ENCODE results near the gene FBXO17.
"Not testable (repeated sequence)": the region's sequence is repeated elsewhere in the genome, so short reads cannot be mapped to it uniquely, and the experiment has no call there.

FBXO17 gene

DNA sequence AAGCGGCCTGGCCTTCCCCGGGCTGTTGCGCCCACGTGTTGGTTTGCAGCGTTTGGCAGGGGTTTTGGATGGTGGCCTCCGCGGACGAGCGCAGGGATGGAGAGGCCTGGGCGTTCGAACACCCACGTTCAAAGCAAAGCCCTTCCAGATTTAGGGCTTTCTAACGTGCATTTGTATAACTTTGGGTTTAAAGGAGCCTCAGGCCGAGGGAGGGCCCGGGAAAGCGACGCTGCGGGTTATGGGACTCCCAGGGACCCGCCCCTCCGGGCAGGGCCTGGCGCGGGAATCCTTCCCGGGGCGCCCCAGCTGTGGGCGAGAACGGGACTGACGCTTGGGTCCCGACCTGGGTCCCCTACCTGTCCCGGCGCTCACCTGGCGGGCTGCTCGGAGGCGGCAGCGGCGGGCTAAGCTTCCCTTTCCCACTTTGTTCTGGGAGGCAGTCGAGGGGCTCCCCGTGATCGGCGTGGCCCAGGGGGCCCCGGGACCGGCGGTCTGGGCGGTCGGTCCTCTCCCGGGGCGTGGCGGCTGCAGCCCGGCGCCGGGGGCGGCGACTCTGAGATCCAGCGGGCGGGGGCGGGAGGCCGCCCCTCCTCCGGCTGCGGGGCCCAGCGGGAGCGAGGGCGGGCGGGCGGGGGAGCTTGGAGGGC is at the start of gene FBXO17:
TSS of gene FBXO17 (minus strand) at position 529 of the 647 bp plus-strand sequence. CDS start 25,423 bp downstream, outside the sequence.
- no peak for DNase-seq

- DNase-seq = no peak
Measured at GRCh38 chr19:39024875-39025641, 49.5 kb upstream of the FBXO17 start.

GRCh38 chr19:39021063-39021462 is 45.5 kb upstream of the FBXO17 start:
- DNase-seq = no peak

DNA sequence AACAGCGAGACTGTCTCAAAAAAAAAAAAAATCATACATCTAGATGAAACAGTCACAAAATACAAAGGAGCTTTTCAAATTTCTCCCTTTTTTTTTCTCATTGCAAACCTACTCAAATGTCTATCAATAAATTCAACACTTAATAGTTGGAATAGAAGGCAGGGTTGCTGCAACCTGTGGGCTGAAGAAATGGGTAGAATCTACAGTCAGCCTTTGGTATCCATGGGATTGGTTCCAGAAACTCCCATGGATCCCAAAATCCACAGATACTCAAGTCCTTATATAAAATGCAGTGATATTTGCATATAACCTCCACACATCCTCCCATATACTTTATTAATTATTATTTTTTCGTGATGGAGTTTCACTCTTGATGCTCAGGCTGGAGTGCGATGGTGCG is 42.1 kb upstream of the FBXO17 start:
- DNase-seq = no peak

- DNase-seq = no peak
Measured at GRCh38 chr19:39017026-39017425, 41.5 kb upstream of the FBXO17 start.

- no peak for DNase-seq
Measured at GRCh38 chr19:39014037-39014436, 38.5 kb upstream of the FBXO17 start.

DNA sequence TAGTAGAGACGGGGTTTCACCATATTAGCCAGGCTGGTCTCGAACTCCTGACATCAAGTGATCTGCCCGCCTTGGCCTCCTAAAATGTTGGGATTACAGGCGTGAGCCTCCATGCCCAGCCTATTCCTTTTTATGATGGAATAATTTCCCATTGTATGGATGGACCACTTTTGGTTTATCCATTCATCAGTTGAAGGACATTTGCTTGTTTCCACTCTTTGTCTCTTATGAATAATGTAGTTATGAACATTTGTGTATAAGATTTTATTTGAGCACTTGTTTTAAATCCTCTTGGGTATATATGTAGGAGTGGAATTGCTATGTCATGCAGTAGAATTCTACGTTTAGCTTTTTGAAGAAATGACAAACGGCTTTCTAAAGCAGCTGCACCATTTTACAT is 33.5 kb upstream of the FBXO17 start:
- no peak for DNase-seq

DNA sequence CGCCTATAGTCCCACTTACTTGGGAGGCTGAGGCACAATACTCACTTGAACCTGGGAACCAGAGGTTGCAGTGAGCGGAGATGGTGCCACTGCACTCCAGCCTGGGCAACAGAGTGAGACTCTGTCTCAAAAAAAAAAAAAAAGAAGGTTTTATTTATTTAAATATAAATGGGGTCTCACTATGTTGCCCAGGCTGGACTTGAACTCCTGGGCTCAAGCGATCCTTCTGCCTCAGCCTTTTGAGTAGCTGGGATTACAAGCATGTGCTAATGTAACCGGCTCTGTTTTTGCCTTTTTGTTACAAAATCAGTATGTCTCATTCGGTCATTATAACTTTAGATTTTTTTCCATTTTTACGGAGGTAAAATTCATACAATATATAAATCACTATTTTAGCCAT is 32.6 kb upstream of the FBXO17 start:
- no peak for DNase-seq

- DNase-seq = no peak
Measured at GRCh38 chr19:39007096-39007495, 31.6 kb upstream of the FBXO17 start.

DNA sequence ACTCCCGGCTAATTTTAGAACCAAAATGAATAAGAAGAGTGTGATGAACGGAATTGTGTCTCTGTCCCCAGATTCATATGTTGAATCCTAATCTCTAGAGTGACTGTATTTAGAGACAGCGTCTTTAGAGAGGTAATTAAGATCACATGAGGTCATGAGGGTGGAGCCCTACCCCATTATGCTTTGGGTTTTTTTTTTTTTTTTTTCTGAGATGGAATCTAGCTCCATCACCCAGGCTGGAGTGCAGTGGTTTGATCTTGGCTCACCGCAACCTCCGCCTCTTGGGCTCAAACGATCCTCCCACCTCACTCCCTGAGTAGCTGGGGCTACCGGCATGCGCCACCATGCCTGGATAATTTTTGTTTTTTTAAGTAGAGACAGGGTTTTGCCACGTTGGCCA is 28.9 kb upstream of the FBXO17 start:
- DNase-seq = no peak

- no peak for DNase-seq
Measured at GRCh38 chr19:39003796-39004195, 28.3 kb upstream of the FBXO17 start.

GRCh38 chr19:39003188-39003587 is 27.6 kb upstream of the FBXO17 start:
- DNase-seq = no peak

GRCh38 chr19:39001041-39001440 is 25.5 kb upstream of the FBXO17 start:
- DNase-seq = no peak

DNA sequence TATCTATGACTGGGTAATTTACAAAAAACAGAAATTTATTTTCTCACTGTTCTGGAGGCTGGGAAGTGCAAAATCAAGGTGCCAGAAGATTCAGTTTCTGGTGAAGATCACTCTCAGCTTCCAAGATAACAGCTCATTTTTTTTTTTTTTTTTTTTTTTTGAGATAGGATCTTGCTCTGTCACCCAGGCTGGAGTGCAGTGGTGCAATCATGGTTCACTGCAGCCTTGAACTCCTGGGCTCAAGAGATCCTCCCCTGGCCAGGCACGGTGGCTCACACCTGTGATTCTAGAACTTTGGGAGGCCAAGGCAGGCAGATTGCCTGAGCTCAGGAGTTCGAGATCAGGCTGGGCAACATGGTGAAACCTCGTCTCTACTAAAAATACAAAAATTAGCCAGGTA is 22.0 kb upstream of the FBXO17 start:
- not testable (repeated sequence) for DNase-seq

- DNase-seq = no peak
Measured at GRCh38 chr19:38993271-38993670, 17.7 kb upstream of the FBXO17 start.

GRCh38 chr19:38990949-38991697 is 15.6 kb upstream of the FBXO17 start:
- DNase-seq = no peak

- not testable (repeated sequence) for DNase-seq
Measured at GRCh38 chr19:38989614-38990013, 14.1 kb upstream of the FBXO17 start.

DNA sequence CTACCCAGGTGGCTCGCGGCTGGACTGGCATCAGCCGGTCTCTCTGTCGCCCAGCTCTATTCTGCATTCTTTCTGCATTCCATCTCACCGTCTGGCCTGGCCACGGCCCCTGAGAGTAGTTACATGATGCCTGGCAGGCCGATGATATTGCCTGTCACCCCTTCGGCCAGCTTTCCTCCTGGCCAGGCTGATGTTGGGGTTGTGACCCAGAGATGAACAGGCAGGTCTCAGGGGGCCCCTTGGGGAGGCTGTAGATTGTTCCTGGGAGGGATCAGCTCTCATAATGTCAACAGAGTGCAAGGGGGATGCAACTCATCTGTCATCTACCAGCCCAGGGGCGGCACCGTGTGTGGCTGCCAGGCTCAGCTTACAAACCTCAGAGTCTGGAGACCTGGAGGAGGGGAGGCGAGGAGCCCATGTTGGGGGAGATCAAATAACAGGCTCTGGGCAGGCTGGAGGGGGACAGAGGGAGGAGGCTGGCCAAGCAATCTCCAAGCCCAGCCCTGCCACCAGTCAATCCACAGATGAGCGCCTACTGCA is 13.6 kb upstream of the FBXO17 start:
- DNase-seq = no peak

DNA sequence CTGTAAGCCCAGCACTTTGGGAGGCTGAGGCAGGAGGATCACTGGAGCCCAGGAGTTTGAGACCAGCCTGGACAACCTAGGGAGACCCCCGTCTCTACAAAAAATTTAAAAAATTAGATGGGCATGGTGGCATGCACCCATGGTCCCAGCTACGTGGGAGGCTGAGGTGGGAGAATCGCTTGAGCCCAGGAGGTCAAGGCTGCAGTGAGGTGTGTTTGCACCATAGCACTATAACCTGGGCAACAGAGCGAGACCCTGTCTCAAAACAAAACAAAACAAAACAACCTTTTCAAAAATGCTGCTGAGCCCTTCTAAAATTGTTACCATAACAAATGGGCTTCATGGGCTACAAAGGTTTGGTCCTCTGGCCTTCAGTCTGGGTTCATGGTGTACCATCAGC is 13.1 kb upstream of the FBXO17 start:
- DNase-seq = not testable (repeated sequence)

DNA sequence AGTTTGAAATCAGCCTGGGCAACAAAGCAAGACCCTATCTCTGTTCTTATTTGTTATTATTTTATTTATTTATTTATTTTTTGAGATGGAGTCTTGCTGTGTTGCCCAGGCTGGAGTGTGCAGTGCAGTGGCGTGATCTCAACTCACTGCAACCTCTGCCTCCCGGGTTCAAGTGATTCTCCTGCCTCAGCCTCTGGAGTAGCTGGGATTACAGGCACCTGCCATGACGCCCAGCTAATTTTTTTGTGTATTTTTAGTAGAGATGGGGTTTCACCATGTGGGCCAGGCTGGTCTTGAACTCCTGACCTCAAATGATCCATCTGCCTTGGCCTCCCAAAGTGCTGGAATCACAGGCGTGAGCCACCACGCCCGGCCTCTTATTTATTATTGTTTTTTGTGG is 12.2 kb upstream of the FBXO17 start:
- not testable (repeated sequence) for DNase-seq

GRCh38 chr19:38985262-38985661 is 9.7 kb upstream of the FBXO17 start:
- no peak for DNase-seq

DNA sequence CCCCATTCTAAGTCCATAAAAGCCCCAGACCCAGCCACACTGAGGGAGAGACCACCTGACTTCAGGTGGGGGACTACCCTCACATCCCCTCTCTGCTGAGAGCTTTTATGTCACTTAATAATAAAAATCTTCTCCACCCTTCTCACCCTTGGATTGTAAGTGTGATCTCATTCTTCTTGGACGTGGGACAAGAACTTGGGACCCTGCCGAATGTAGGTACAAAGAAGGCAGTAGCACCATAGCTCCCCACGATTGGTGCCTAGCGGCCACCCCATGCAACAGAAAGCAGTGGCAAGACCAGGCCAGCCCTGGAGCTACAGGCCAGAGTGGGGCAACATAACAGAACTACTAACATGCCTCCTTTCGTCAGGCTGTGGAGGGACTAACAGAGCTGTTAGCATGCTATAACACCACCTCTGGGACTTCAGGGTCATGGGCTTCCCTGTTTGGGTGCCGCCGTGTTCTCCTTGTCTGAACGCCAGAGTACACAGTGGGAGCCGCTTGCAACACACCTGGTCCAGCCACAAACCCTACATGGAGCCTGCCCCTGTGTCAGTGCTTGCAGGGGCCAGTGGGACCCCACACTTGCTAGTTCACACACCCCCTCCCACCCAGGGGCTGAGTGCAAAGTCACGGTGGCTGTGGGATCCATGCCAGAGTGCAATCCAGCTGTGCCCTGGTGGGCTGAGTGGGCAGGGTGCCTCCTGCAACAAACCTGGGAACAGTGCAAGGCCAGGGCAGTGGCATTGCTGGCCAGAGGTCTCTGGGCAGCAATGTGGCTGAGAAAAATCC is 5.2 kb upstream of the FBXO17 start:
- DNase-seq = no peak

DNA sequence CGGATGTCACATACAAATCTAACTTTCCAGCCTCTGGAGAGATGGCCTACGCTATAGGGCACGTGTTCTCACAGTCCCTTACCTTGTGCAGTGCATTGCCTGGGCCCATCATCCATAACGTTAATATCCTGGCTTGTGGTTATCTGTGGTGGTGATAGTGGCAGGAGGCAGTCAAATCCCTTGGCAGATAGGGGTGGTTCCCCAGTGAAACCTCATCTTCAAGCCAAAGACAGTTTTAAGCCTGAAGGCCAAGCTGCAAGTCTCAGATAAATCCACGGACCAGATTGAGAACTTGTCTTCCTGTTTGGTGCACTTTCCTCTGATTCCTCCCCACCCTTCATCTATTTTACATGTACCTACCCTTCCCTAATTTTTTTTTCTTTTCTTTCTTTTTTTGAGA is 4.3 kb upstream of the FBXO17 start:
- no peak for DNase-seq
